Measurements from ENCODE around the gene KCNG2. TPM values are rescaled to one million over a fixed set of nuclear protein-coding genes. Genes with fewer than 3 reads are reported as not detected.

KCNG2 gene
- total RNA-seq, 2 donors from 2014 or later = not detected

- Histone ChIP-seq H3K36me3 (no peaks in the 10 kb centered on the region), H3K4me1 (no peaks in the 10 kb centered on the region), H3K27ac (no peak overlapping the region), H3K27me3 (no peaks in the 10 kb centered on the region), H3K9me3 (no peaks in the 10 kb centered on the region), H3K4me3 (no peak overlapping the region)
- DNase-seq (ENCODE audit: low spot score) = no peak
- TF ChIP-seq CTCF (IDR thresholded peaks at IDR 0.05) = no peak
Observed at GRCh38 chr18:79850731-79851130, 53.0 kb downstream of the KCNG2 start.

- TF ChIP-seq CTCF (IDR thresholded peaks at IDR 0.05) = no peak
- Histone ChIP-seq H3K36me3 (no peaks in the 10 kb centered on the region), H3K4me3 (no peak overlapping the region), H3K27ac (no peak overlapping the region), H3K9me3 (no peaks in the 10 kb centered on the region), H3K27me3 (no peaks in the 10 kb centered on the region), H3K4me1 (peaks cover 0 to 2% of the 10 kb centered on the region in 2 donors)
- DNase-seq (ENCODE audit: low spot score) = no peak
Observed at GRCh38 chr18:79851489-79851888, 53.8 kb downstream of the KCNG2 start.

- H3K27ac ChIP-seq = no peak overlapping the region
- H3K4me1 ChIP-seq = peaks cover 0 to 5% of the 10 kb centered on the region in 2 donors
- no peaks in the 10 kb centered on the region for H3K9me3 ChIP-seq
- no peak overlapping the region for H3K4me3 ChIP-seq
- no peak for TF ChIP-seq CTCF (IDR thresholded peaks at IDR 0.05)
- DNase-seq (ENCODE audit: low spot score) = no peak
- no peaks in the 10 kb centered on the region for H3K36me3 ChIP-seq
- H3K27me3 ChIP-seq = no peaks in the 10 kb centered on the region
Observed at GRCh38 chr18:79851950-79852349, 54.2 kb downstream of the KCNG2 start.

GRCh38 chr18:79852561-79853302 is 55.0 kb downstream of the KCNG2 start:
- H3K36me3 ChIP-seq = no peaks in the 10 kb centered on the region
- DNase-seq (ENCODE audit: low spot score) = peak; percentile 36

GRCh38 chr18:79853303-79853992 is 55.7 kb downstream of the KCNG2 start:
- no peak for TF ChIP-seq CTCF (IDR thresholded peaks at IDR 0.05)
- Histone ChIP-seq H3K27me3 (no peaks in the 10 kb centered on the region), H3K4me1 (peaks cover 0 to 5% of the 10 kb centered on the region in 2 donors), H3K4me3 (no peak overlapping the region), H3K36me3 (no peaks in the 10 kb centered on the region), H3K9me3 (no peaks in the 10 kb centered on the region), H3K27ac (no peak overlapping the region)
- peak; percentile 50 for DNase-seq (ENCODE audit: low spot score)

More at GRCh38 chr18:79852561-79853302, 55.0 kb downstream of the KCNG2 start:
- no peak overlapping the region for H3K4me3 ChIP-seq
- no peak for TF ChIP-seq CTCF (IDR thresholded peaks at IDR 0.05)
- H3K27ac ChIP-seq = no peak overlapping the region
- no peaks in the 10 kb centered on the region for H3K27me3 ChIP-seq
- H3K4me1 ChIP-seq = peaks cover 0 to 5% of the 10 kb centered on the region in 2 donors
- no peaks in the 10 kb centered on the region for H3K9me3 ChIP-seq
